HepG2 (cell line): ENCODE measurements around the gene PARN. TPM values are rescaled to one million over a fixed set of nuclear protein-coding genes. Genes with fewer than 3 reads are reported as not detected.

Experiments used
- BRCA1 ChIP-seq: sonication (generic); formaldehyde crosslinking; IDR thresholded peaks from 2 replicates; pipeline ENCODE4 v1.4.0; 2020; ENCODE audit warnings: missing genetic modification reagents
- CHD4 ChIP-seq: fragments of 200-600 bp; sonication (generic); IDR thresholded peaks from 2 replicates; pipeline ENCODE4 v1.7.0; 2017; ENCODE audit warnings: mild to moderate bottlenecking, low read length, borderline replicate concordance
- ELF1 ChIP-seq: sonication (generic); formaldehyde crosslinking; IDR thresholded peaks from 2 replicates; pipeline ENCODE4 v1.4.0; 2020; ENCODE audit warnings: missing genetic modification reagents
- ESRRA ChIP-seq: sonication (generic); formaldehyde crosslinking; IDR thresholded peaks from 2 replicates; pipeline ENCODE4 v1.5.1; 2020; ENCODE audit warnings: mild to moderate bottlenecking, low read depth, missing genetic modification reagents
- FOXM1 ChIP-seq: sonication (generic); formaldehyde crosslinking; IDR thresholded peaks from 2 replicates; pipeline ENCODE4 v1.5.0; 2020; ENCODE audit warnings: missing genetic modification reagents
- GATAD2A ChIP-seq: IDR thresholded peaks from 2 replicates; pipeline ENCODE4 v1.6.1; 2016
- JARID2 ChIP-seq: sonication (generic); formaldehyde crosslinking; IDR thresholded peaks from 2 replicates; pipeline ENCODE4 v1.8.1; 2023; ENCODE audit warnings: missing genetic modification reagents, inconsistent platforms; ENCODE audit not compliant: insufficient replicate concordance
- KAT7 ChIP-seq: IDR thresholded peaks from 2 replicates; pipeline ENCODE4 v1.6.1; 2018; ENCODE audit warnings: borderline replicate concordance, missing compliant biosample characterization
- KAT8 ChIP-seq: IDR thresholded peaks from 2 replicates; pipeline ENCODE4 v1.6.1; 2016; ENCODE audit warnings: missing genetic modification reagents, missing compliant biosample characterization
- KMT2B ChIP-seq: IDR thresholded peaks from 2 replicates; pipeline ENCODE4 v1.6.1; 2016; ENCODE audit warnings: missing genetic modification reagents, missing compliant biosample characterization
- MEIS2 ChIP-seq: sonication (generic); formaldehyde crosslinking; IDR thresholded peaks from 2 replicates; pipeline ENCODE4 v1.9.0; 2021; ENCODE audit warnings: mild to moderate bottlenecking, missing genetic modification reagents
- RFX3 ChIP-seq: IDR thresholded peaks from 2 replicates; pipeline ENCODE4 v1.6.1; 2016; ENCODE audit warnings: missing biosample characterization, missing genetic modification reagents
- RFXAP ChIP-seq: sonication (generic); formaldehyde crosslinking; IDR thresholded peaks from 2 replicates; pipeline ENCODE4 v1.4.0; 2020; ENCODE audit warnings: missing genetic modification reagents, borderline replicate concordance
- RNF2 ChIP-seq: fragments of 450-650 bp; conservative IDR thresholded peaks from 2 replicates; pipeline ENCODE4 v1.6.1; 2016; ENCODE audit warnings: low read depth
- SCMH1 ChIP-seq: sonication (generic); formaldehyde crosslinking; IDR thresholded peaks from 2 replicates; pipeline ENCODE4 v1.9.0; 2021; ENCODE audit warnings: missing genetic modification reagents, mild to moderate bottlenecking, borderline replicate concordance
- ZNF205 ChIP-seq: IDR thresholded peaks from 2 replicates; pipeline ENCODE4 v1.6.1; 2018; ENCODE audit warnings: missing biosample characterization, missing genetic modification reagents
- ZNF207 ChIP-seq: fragments of 450-650 bp; IDR thresholded peaks from 2 replicates; pipeline ENCODE4 v1.6.1; 2016; ENCODE audit warnings: antibody characterized with exemption, borderline replicate concordance
- ZNF292 ChIP-seq: sonication (generic); formaldehyde crosslinking; IDR thresholded peaks from 2 replicates; pipeline ENCODE4 v1.8.1; 2022; ENCODE audit warnings: mild to moderate bottlenecking, low read depth, missing genetic modification reagents, borderline replicate concordance
- ZNF563 ChIP-seq: sonication (generic); formaldehyde crosslinking; IDR thresholded peaks from 2 replicates; pipeline ENCODE4 v1.8.0; 2022; ENCODE audit warnings: mild to moderate bottlenecking, moderate library complexity, missing genetic modification reagents
- ZNF674 ChIP-seq: sonication (generic); formaldehyde crosslinking; IDR thresholded peaks from 2 replicates; pipeline ENCODE4 v1.5.0; 2020; ENCODE audit warnings: low read depth, mild to moderate bottlenecking, missing genetic modification reagents
- ZNF678 ChIP-seq: sonication (generic); formaldehyde crosslinking; IDR thresholded peaks from 2 replicates; pipeline ENCODE4 v1.4.0; 2020; ENCODE audit warnings: mild to moderate bottlenecking, missing genetic modification reagents
- ZNF713 ChIP-seq: sonication (generic); formaldehyde crosslinking; IDR thresholded peaks from 2 replicates; pipeline ENCODE4 v1.4.0; 2020; ENCODE audit warnings: mild to moderate bottlenecking, missing genetic modification reagents
- ZNF816 ChIP-seq: sonication (generic); formaldehyde crosslinking; IDR thresholded peaks from 2 replicates; pipeline ENCODE4 v1.8.0; 2022; ENCODE audit warnings: missing genetic modification reagents, mild to moderate bottlenecking, borderline replicate concordance
- polyA plus RNA-seq, 8 experiments: library from polyadenylated mRNA; depleted of rRNA in 3 of 8; stranded (reverse) in 7 of 8; unstranded in 1 of 8; fragments of >200 nt; fragmentation: Illumina TruSeq in 4 of 8; extraction: Trizol in 4 of 8; gene quantifications; 2 replicates each; pipeline versions ENCODE4 v1.2.1 to v1.2.3, GENCODE V29; 2011 to 2016; ENCODE audit warnings: low read depth in 4 of 8, missing spikeins in 1 of 8, mixed read lengths in 1 of 8; ENCODE audit not compliant: insufficient read depth in 1 of 8
- total RNA-seq, 5 experiments: library from RNA; depleted of rRNA; stranded (reverse); fragments of >200 nt; fragmentation: Illumina TruSeq; extraction: Trizol; gene quantifications; 2 replicates each; pipeline ENCODE4 v1.2.3, GENCODE V29; 2016; ENCODE audit warnings: low read depth in 1 of 5
- TF ChIP-seq, protein P1 (sequence below): sonication (generic); formaldehyde crosslinking; IDR thresholded peaks from 2 replicates; pipeline ENCODE4 v1.4.0; 2020; ENCODE audit warnings: mild to moderate bottlenecking, missing genetic modification reagents
- TF ChIP-seq, protein P2 (sequence below): sonication (generic); formaldehyde crosslinking; IDR thresholded peaks from 2 replicates; pipeline ENCODE4 v1.4.0; 2020; ENCODE audit warnings: mild to moderate bottlenecking, missing genetic modification reagents

PARN gene
- total and polyA plus RNA-seq, 2 of the 13 experiments (the other 11 are each of a cell fraction or from before 2014, with no cell fraction given): 13.3 to 47.6 TPM

DNA sequence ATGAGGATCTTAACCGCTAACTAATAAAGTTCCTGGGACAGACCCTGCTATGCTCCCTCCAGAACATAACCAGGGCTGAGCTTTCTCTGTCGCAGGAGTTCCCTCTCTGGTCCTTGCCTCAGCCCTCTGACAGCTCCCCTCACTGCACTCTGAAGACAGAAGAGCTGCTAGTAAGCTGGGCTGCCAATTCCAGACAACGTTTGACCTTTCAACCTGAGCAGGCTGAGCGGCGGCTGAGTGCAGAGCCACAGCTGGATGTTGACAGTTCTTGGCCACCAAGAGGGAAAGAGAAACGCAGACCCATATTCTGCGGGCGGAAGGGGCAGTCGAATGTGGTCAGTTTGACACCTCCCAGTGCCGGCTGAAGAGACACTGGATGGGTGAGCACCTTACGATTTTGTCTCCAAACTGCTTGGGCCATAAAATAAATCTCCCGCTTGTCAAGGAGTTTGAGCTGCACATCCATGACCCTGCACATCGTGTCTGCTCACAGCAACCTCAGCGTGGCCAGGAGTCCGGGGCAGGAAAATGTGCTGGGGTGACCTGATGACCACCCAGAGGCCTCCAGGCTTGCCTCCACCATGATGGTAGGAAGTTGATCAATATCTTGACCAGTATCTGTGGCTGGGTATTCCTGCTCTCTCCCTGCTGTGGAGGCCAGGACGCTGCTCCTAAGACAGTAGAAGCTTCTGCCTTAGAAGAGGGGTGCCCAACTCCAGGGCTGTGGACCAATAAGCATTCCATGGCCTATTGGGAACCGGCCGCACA lies 209.2 kb downstream of the PARN start (continued):
- TF ChIP-seq KMT2B (no peak), KAT8 (CRISPR knock-in tag) (no peak; the same call in 1 of the 2 replicates), ZNF207 (no peak), ZNF205 (peak; percentile 72; the same call in 1 of the 2 replicates), RFXAP (CRISPR knock-in tag) (peak; percentile 33; the same call in 1 of the 2 replicates), KAT7 (CRISPR knock-in tag) (no peak), MEIS2 (peak; percentile 51), SCMH1 (CRISPR knock-in tag) (no peak), RNF2 (no peak), GATAD2A (CRISPR knock-in tag) (peak; percentile 63; the same call in 1 of the 2 replicates), ZNF678 (CRISPR knock-in tag) (no peak), ESRRA (CRISPR knock-in tag) (no peak), BRCA1 (CRISPR knock-in tag) (peak; percentile 39; the same call in 1 of the 2 replicates), ZNF816 (CRISPR knock-in tag) (no peak), RFX3 (CRISPR knock-in tag) (no peak), ZNF713 (CRISPR knock-in tag) (no peak), ELF1 (CRISPR knock-in tag) (no peak), CHD4 (no peak), FOXM1 (no peak), JARID2 (CRISPR knock-in tag) (no peak), ZNF292 (CRISPR knock-in tag) (peak; percentile 98; the same call in 1 of the 2 replicates), ZNF674 (CRISPR knock-in tag) (no peak), ZNF563 (CRISPR knock-in tag) (no peak)
- TF ChIP-seq, protein P1, sequence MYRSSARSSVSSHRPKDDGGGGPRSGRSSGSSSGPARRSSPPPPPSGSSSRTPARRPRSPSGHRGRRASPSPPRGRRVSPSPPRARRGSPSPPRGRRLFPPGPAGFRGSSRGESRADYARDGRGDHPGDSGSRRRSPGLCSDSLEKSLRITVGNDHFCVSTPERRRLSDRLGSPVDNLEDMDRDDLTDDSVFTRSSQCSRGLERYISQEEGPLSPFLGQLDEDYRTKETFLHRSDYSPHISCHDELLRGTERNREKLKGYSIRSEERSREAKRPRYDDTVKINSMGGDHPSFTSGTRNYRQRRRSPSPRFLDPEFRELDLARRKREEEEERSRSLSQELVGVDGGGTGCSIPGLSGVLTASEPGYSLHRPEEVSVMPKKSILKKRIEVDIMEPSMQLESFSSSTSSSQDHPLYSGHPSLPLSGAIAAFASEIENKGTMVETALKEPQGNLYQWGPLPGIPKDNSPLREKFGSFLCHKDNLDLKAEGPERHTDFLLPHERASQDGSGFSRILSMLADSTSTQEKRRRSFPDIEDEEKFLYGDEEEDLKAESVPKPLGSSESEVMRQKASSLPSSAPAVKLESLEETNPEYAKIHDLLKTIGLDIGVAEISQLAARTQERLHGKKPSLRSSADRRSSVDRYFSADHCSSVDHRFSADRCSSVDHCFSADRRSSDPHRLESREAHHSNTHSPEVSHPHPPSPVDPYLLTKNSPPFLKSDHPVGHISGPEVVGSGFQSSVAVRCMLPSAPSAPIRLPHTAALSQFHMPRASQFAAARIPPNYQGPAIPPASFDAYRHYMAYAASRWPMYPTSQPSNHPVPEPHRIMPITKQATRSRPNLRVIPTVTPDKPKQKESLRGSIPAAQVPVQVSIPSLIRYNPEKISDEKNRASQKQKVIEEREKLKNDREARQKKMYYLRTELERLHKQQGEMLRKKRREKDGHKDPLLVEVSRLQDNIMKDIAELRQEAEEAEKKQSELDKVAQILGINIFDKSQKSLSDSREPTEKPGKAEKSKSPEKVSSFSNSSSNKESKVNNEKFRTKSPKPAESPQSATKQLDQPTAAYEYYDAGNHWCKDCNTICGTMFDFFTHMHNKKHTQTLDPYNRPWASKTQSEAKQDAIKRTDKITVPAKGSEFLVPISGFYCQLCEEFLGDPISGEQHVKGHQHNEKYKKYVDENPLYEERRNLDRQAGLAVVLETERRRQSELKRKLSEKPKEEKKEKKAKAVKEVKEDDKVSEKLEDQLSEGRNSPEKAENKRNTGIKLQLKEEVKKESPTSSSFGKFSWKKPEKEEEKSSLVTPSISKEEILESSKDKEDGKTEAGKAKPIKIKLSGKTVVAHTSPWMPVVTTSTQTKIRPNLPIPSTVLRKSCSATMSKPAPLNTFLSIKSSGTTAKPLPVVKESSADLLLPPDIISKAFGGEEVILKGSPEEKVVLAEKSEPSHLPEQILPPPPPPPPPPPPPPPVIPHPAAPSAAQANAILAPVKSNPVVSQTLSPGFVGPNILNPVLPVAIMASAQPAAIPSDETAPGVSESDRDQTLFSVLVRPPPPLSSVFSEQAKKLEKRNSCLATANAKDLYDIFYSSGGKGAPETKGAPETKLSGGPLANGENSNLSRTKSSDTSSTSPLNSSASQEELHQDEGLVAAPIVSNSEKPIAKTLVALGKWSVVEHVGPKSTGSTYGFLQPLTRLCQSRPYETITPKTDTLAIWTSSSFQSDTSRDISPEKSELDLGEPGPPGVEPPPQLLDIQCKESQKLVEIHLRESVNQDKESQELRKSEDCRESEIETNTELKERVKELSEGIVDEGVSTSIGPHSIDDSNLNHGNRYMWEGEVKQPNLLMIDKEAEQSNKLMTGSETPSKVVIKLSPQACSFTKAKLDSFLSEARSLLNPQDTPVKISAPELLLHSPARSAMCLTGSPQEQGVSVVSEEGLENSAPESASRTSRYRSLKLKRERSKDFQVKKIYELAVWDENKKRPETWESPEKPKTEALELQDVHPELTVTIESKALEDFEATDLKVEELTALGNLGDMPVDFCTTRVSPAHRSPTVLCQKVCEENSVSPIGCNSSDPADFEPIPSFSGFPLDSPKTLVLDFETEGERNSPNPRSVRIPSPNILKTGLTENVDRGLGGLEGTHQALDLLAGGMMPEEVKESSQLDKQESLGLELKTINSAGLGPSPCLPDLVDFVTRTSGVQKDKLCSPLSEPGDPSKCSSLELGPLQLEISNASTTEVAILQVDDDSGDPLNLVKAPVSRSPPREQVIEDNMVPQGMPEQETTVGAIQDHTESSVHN (CRISPR knock-in tag): no peak
- TF ChIP-seq, protein P2, sequence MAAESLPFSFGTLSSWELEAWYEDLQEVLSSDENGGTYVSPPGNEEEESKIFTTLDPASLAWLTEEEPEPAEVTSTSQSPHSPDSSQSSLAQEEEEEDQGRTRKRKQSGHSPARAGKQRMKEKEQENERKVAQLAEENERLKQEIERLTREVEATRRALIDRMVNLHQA: no peak
